Keratinocyte (primary cell): ENCODE measurements around the gene FAM78A. TPM values are rescaled to one million over a fixed set of nuclear protein-coding genes. Genes with fewer than 3 reads are reported as not detected.

ENCODE experiments used
- DNase-seq: peaks from one replicate; pipeline ENCODE4 v3.0.0-alpha.2; 2011; ENCODE audit warnings: low read depth, missing footprints, low spot score
- FAIRE-seq: peaks from 2 replicates; lab custom pipeline; 2011; peaks lifted over from hg19 to GRCh38; lab: Jason Lieb, UNC
- H2AFZ ChIP-seq: 2 replicates; pipeline ENCODE4 v1.6.0; 2012; ENCODE audit warnings: low read length, control low read depth, inconsistent platforms; ENCODE audit not compliant: control insufficient read depth
- H3K27ac ChIP-seq: 2 replicates; pipeline ENCODE4 v1.5.1; 2011; ENCODE audit warnings: low read length; ENCODE audit not compliant: control insufficient read depth, insufficient read depth
- H3K27me3 ChIP-seq: 3 replicates; pipeline ENCODE4 v1.6.0; 2011; ENCODE audit warnings: low read length; ENCODE audit not compliant: control insufficient read depth, insufficient read depth; ENCODE audit errors: extremely low read depth
- H3K36me3 ChIP-seq, 2 experiments: 2 replicates in 1 of 2; 3 replicates in 1 of 2; pipeline ENCODE4 v1.5.1; 2011; ENCODE audit warnings: low read length in 2 of 2, mild to moderate bottlenecking in 1 of 2; ENCODE audit not compliant: control insufficient read depth in 2 of 2, insufficient read depth in 2 of 2; ENCODE audit errors: extremely low read depth in 1 of 2
- H3K4me1 ChIP-seq: 3 replicates; pipeline ENCODE4 v1.5.1; 2011; ENCODE audit warnings: low read length; ENCODE audit not compliant: control insufficient read depth, insufficient read depth; ENCODE audit errors: extremely low read depth
- H3K4me2 ChIP-seq: 3 replicates; pipeline ENCODE4 v1.6.0; 2011; ENCODE audit warnings: low read depth, low read length; ENCODE audit not compliant: control insufficient read depth, insufficient read depth; ENCODE audit errors: extremely low read depth
- H3K4me3 ChIP-seq, 3 experiments: fragments of 200-600 bp in 1 of 3; sonication (generic) in 1 of 3; 2 replicates in 2 of 3; 3 replicates in 1 of 3; pipeline ENCODE4 v1.5.1; 2011 to 2016; ENCODE audit warnings: low read length in 3 of 3, mild to moderate bottlenecking in 3 of 3, control low read depth in 2 of 3, inconsistent platforms in 1 of 3, low read depth in 1 of 3, mixed read lengths in 1 of 3, mixed run types in 1 of 3, moderate library complexity in 1 of 3; ENCODE audit not compliant: control insufficient read depth in 2 of 3, insufficient read depth in 2 of 3; ENCODE audit errors: extremely low read depth in 1 of 3
- H3K79me2 ChIP-seq: 2 replicates; pipeline ENCODE4 v1.6.0; 2012; ENCODE audit warnings: low read length; ENCODE audit not compliant: control insufficient read depth, insufficient read depth
- H3K9ac ChIP-seq: 3 replicates; pipeline ENCODE4 v1.6.0; 2011; ENCODE audit warnings: low read length; ENCODE audit not compliant: control insufficient read depth, insufficient read depth; ENCODE audit errors: extremely low read depth
- H3K9me1 ChIP-seq: 3 replicates; pipeline ENCODE4 v1.6.0; 2011; ENCODE audit warnings: low read length; ENCODE audit not compliant: control insufficient read depth, insufficient read depth; ENCODE audit errors: extremely low read depth
- H3K9me3 ChIP-seq: 2 replicates; pipeline ENCODE4 v1.5.1; 2012; ENCODE audit warnings: low read depth, low read length; ENCODE audit not compliant: control insufficient read depth
- H4K20me1 ChIP-seq: 3 replicates; pipeline ENCODE4 v1.6.0; 2011; ENCODE audit warnings: low read length; ENCODE audit not compliant: control insufficient read depth, insufficient read depth; ENCODE audit errors: extremely low read depth
- EZH2 ChIP-seq: IDR thresholded peaks from one replicate; pipeline ENCODE4 v1.6.1; 2012; ENCODE audit warnings: inconsistent platforms, mild to moderate bottlenecking, low read length, moderate library complexity
- dilution Hi-C: fragments of 300-500 bp; cut with MboI; formaldehyde crosslinking; loops from one replicate; pipeline ENCODE4 v1.7.0; 2020; ENCODE audit warnings: low sequenced_read_pairs; ENCODE audit not compliant: extremely low pct_ligation_motif_present
- polyA plus RNA-seq, 5 experiments: library from polyadenylated mRNA; depleted of rRNA in 3 of 5; stranded (reverse) in 3 of 5; stranded (forward) in 1 of 5; unstranded in 1 of 5; fragments of >200 nt; gene quantifications; 1 replicate in 1 of 5; 2 replicates in 3 of 5; 3 replicates in 1 of 5; pipeline versions ENCODE4 v1.2.1 to v1.2.3, GENCODE V29; 2011 to 2012; ENCODE audit warnings: missing spikeins in 2 of 5, low read depth in 1 of 5, low replicate concordance in 1 of 5
- TF ChIP-seq, protein P1 (sequence below), 3 experiments: IDR thresholded peaks in 1 of 3; conservative IDR thresholded peaks in 1 of 3; optimal IDR thresholded peaks in 1 of 3; 2 replicates in 2 of 3; 3 replicates in 1 of 3; pipeline versions ENCODE3 to v1.5.1; 2011; ENCODE audit warnings: low read length in 3 of 3, mild to moderate bottlenecking in 3 of 3, moderate library complexity in 2 of 3, control low read depth in 1 of 3, inconsistent platforms in 1 of 3; ENCODE audit not compliant: insufficient read depth in 2 of 3; ENCODE audit errors: extremely low read depth in 1 of 3

Gene FAM78A
- polyA plus RNA-seq, 1 donor (not counting 4 experiments of a cell fraction or from before 2014, with no cell fraction given): 0.25 TPM

GRCh38 chr9:131254626-131255025, 21.7 kb downstream of the FAM78A start:
- Histone ChIP-seq H3K79me2 (no peaks in the 10 kb centered on the region), H2AFZ (no peak overlapping the region), H3K27ac (no peak overlapping the region), H3K27me3 (no peaks in the 10 kb centered on the region), H3K4me1 (peaks cover 11% of the 10 kb centered on the region), H3K4me3 (no peak overlapping the region), H3K36me3 (no peaks in the 10 kb centered on the region), H3K9me3 (no peaks in the 10 kb centered on the region), H3K9ac (no peak overlapping the region), H4K20me1 (no peaks in the 10 kb centered on the region), H3K4me2 (no peak overlapping the region), H3K9me1 (no peaks in the 10 kb centered on the region)
- dilution Hi-C loops: no loop called here
- FAIRE-seq: no peak
- no peak for DNase-seq
- TF ChIP-seq, protein P1, sequence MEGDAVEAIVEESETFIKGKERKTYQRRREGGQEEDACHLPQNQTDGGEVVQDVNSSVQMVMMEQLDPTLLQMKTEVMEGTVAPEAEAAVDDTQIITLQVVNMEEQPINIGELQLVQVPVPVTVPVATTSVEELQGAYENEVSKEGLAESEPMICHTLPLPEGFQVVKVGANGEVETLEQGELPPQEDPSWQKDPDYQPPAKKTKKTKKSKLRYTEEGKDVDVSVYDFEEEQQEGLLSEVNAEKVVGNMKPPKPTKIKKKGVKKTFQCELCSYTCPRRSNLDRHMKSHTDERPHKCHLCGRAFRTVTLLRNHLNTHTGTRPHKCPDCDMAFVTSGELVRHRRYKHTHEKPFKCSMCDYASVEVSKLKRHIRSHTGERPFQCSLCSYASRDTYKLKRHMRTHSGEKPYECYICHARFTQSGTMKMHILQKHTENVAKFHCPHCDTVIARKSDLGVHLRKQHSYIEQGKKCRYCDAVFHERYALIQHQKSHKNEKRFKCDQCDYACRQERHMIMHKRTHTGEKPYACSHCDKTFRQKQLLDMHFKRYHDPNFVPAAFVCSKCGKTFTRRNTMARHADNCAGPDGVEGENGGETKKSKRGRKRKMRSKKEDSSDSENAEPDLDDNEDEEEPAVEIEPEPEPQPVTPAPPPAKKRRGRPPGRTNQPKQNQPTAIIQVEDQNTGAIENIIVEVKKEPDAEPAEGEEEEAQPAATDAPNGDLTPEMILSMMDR (optimal IDR thresholded peaks at IDR 0.05 in 1 of 3, IDR thresholded peaks at IDR 0.05 in 1 of 3, conservative IDR thresholded peaks at IDR 0.05 in 1 of 3; ENCODE audit: extremely low read depth in 1 of 3, insufficient read depth in 2 of 3, low read length in 3 of 3): no peak
- TF ChIP-seq EZH2: no peak

GRCh38 chr9:131253891-131254491, 22.3 kb downstream of the FAM78A start:
- FAIRE-seq (no peak), DNase-seq (no peak)
- Histone ChIP-seq H3K9me3 (no peaks in the 10 kb centered on the region), H3K27me3 (no peaks in the 10 kb centered on the region), H3K4me1 (peaks cover 11% of the 10 kb centered on the region), H3K4me3 (no peak overlapping the region), H3K79me2 (no peaks in the 10 kb centered on the region), H3K9me1 (no peaks in the 10 kb centered on the region), H3K4me2 (no peak overlapping the region), H3K36me3 (no peaks in the 10 kb centered on the region), H2AFZ (no peak overlapping the region), H3K27ac (no peak overlapping the region), H3K9ac (no peak overlapping the region), H4K20me1 (no peaks in the 10 kb centered on the region)
- dilution Hi-C loops: no loop called here
- no peak for TF ChIP-seq EZH2
- TF ChIP-seq, protein P1 (optimal IDR thresholded peaks at IDR 0.05 in 1 of 3, IDR thresholded peaks at IDR 0.05 in 1 of 3, conservative IDR thresholded peaks at IDR 0.05 in 1 of 3; ENCODE audit: extremely low read depth in 1 of 3, insufficient read depth in 2 of 3, low read length in 3 of 3): no peak
